ENCODE data around the gene LRP4. TPM values are rescaled to one million over a fixed set of nuclear protein-coding genes. Genes with fewer than 3 reads are reported as not detected.

The LRP4 gene
- total RNA-seq, 1 donor from 2014 or later = 8.9 TPM

Other genes starting within 250 kb of the LRP4 start
- gene ARHGAP1, start 217.9 kb downstream of the LRP4 start, total RNA-seq = 19.8 TPM
- 5.7 TPM for gene ZNF408, start 217.5 kb downstream of the LRP4 start, total RNA-seq
- 0.52 TPM for gene F2, start 199.3 kb downstream of the LRP4 start, total RNA-seq
- gene CKAP5, start 72.3 kb downstream of the LRP4 start, total RNA-seq = 58.5 TPM
- gene CSTPP1, start 18.2 kb upstream of the LRP4 start, total RNA-seq = 16.7 TPM